ENCODE results near the gene SLC26A11. TPM values are rescaled to one million over a fixed set of nuclear protein-coding genes. Genes with fewer than 3 reads are reported as not detected.
A peak's percentile ranks its signal among the peaks of the same experiment; 100 is the strongest.

SLC26A11 gene
- total and polyA plus RNA-seq, 12 donors, result 14.0 to 101 (median 50.5) TPM

DNA sequence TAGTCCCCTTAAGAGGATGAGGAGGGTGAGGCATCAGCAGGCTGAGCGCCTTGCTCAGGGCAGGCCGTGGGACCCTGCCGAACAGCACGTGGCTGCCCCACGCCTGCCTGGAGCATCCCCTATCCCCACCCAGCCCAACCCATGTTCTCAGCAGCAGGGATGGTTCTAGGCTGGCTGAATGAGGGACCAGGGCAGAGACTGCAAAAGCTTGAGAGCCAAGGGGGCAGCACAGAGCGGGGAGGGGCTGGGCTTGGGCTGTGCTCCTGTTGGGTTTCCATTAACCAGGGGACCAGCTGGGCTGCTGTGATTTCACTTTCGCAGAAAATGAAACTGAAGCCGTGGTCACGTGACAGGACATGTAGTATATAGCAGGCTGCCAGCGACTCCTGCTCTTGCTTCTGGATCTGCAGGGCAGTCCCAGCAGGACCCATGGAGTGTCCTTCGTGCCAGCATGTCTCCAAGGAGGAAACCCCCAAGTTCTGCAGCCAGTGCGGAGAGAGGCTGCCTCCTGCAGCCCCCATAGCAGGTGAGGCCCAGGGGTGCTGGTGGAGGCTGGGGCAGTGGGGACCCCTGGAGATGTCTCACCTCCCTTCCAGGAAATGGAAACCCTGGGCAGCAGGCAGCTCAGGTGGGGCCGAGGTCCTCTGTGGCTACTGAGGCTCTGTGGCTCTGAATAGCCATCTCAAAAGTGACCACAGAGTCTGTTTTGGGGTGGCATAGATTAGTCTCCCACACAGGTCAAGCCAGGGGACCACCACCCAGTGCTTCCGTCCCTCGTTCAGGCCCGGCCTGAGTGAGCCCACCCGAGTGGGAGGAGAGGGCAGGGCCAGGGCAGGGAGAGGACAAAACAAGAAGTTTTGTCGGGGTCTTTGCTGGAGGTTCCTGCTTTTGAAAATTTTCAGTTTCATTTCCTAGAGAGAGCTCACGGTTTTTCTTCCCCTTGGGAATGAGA, 43.3 kb downstream of the SLC26A11 start:
- intact Hi-C loops (cut with DNase I), result no loop called here
- H3K27me3 ChIP-seq, result no peaks in the 10 kb centered on the region
- peak; percentile 20 to 52 for TF ChIP-seq POLR2A (IDR thresholded peaks at IDR 0.05)
- TF ChIP-seq, protein P1, sequence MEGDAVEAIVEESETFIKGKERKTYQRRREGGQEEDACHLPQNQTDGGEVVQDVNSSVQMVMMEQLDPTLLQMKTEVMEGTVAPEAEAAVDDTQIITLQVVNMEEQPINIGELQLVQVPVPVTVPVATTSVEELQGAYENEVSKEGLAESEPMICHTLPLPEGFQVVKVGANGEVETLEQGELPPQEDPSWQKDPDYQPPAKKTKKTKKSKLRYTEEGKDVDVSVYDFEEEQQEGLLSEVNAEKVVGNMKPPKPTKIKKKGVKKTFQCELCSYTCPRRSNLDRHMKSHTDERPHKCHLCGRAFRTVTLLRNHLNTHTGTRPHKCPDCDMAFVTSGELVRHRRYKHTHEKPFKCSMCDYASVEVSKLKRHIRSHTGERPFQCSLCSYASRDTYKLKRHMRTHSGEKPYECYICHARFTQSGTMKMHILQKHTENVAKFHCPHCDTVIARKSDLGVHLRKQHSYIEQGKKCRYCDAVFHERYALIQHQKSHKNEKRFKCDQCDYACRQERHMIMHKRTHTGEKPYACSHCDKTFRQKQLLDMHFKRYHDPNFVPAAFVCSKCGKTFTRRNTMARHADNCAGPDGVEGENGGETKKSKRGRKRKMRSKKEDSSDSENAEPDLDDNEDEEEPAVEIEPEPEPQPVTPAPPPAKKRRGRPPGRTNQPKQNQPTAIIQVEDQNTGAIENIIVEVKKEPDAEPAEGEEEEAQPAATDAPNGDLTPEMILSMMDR (IDR thresholded peaks at IDR 0.05), result peak in 1 of 6 experiments; percentile 6
- 30 to 51% (median 47%) methylated on average over 8 to 19 of the region's 19 CpGs for WGBS, 4 donors
- no peaks in the 10 kb centered on the region for H3K9me3 ChIP-seq (replicated peaks in 1 of 3)
- H3K27ac ChIP-seq, result peak overlapping the region in 4 of 5 donors; percentile 49 to 99 (median 98)
- H3K4me3 ChIP-seq, result peak overlapping the region in 2 of 4 donors; percentile 13 to 47
- DNase-seq, result peak; percentile 75 to 97 (median 88)
- peaks cover 23 to 42% of the 10 kb centered on the region in 2 donors for H3K4me1 ChIP-seq (replicated peaks in 1 of 2)
- H3K36me3 ChIP-seq (replicated peaks in 1 of 2), result peaks cover 0 to 26% of the 10 kb centered on the region in 2 donors

DNA sequence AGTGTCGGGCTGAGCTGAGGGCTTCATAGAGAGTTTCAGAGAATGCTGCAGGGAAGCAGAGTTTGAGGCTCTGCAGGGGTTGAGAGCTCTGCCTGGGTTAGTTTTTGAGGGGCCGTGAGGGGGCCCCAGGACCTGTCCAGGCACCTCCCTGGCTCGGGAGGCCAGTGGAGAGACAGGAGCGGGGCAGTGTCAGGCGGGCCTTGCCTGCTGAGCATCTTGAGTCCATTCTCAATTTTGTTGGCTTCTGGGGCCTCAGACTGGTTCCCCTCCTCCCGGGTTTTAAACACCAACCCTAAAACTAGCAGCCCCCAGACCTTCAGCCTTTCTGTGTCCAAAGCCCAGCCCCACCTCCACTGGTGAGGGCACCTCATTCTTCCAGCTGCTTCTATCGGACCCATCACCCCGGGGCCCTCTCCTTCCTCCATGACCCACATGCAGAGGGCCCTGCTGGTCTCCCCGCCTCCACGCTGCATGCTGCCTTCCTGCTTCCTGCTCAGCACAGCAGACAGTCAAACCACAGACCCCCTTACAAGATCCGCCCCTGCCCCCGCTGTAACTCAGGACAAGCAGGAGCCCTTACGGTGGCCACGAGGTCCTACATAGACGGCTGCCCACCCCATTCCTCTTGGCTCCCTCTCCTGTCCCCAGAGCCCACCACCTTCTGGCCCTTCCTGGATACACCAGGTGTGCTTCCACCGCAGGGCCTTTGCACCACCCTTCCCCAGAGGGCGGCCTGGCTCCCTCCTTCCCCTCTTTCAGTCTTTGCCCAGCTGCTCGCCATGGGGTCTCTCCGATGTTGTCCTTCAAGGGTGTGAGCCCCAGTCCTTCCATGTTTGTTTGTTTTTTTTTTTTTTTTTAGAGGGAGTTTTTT, 44.2 kb downstream of the SLC26A11 start:
- DNase-seq, result no peak
- Histone ChIP-seq H3K4me3 (peak overlapping the region in 1 of 4 donors; percentile 47), H3K27ac (peak overlapping the region in 2 of 5 donors; percentile 98 to 99), H3K4me1 (replicated peaks in 1 of 2) (peaks cover 23 to 40% of the 10 kb centered on the region in 2 donors), H3K9me3 (replicated peaks in 1 of 3) (no peaks in the 10 kb centered on the region), H3K36me3 (replicated peaks in 1 of 2) (peaks cover 0 to 33% of the 10 kb centered on the region in 2 donors), H3K27me3 (no peaks in the 10 kb centered on the region)
- TF ChIP-seq, protein P1 (IDR thresholded peaks at IDR 0.05), result no peak
- no peak for TF ChIP-seq POLR2A (IDR thresholded peaks at IDR 0.05)
- intact Hi-C loops (cut with DNase I), result no loop called here
- WGBS, 4 donors, result 66 to 78% (median 75%) methylated on average over 13 to 19 of the region's 19 CpGs

DNA sequence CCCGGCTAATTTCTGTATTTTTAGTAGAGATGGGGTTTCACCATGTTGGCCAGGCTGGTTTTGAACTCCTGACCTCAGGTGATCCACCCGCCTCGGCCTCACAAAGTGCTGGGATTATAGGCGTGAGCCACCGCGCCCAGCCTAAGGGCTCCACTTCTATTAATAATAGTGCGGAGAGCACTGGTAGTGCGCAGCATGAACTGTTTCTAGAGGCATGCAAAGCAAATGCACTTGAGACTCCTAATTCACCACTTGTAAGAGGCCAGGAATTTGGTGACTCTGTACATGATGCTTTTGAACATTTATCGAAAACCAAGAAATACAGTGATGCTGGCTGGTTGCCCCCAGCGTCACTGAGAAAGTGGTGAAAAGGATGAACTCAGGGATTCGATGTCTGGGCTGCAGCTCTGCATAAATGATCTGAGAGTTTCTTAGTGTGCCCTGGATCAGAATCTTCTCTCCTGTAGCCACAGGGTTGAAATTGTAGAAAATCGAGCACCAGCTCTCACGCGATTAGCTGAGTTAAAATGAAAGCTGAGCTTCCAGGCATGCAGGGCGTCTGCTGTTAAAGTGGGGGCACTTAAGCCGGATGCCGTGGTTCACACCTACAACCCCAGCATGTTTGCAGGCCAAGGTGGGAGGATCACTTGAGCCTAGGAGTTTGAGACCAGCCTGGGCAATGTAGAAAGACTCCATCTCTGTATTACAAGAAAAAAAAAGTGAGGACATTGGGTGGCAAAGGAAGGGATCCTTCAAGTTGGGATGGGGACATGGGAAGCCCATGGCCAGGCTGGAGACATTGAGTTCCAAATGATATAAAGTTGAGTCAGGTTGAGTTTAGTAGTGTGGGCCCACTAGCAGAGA, 45.2 kb downstream of the SLC26A11 start:
- Histone ChIP-seq H3K4me1 (replicated peaks in 1 of 2) (peaks cover 23 to 44% of the 10 kb centered on the region in 2 donors), H3K36me3 (replicated peaks in 1 of 2) (peaks cover 0 to 40% of the 10 kb centered on the region in 2 donors), H3K4me3 (no peak overlapping the region), H3K9me3 (replicated peaks in 1 of 3) (no peaks in the 10 kb centered on the region), H3K27me3 (no peaks in the 10 kb centered on the region), H3K27ac (no peak overlapping the region)
- no peak for DNase-seq
- intact Hi-C loops (cut with DNase I), result no loop called here
- 91 to 94% (median 93%) methylated on average over 17 of the region's 17 CpGs for WGBS, 4 donors
- TF ChIP-seq, protein P1 (IDR thresholded peaks at IDR 0.05), result no peak
- TF ChIP-seq POLR2A (IDR thresholded peaks at IDR 0.05), result no peak
